Subcutaneous abdominal adipose tissue (tissue), 5 donors: ENCODE measurements around the gene CYP27A1.

Experiments used
- H3K27ac ChIP-seq: one replicate; pipeline ENCODE4 v1.7.0; 2013; ENCODE audit warnings: low read depth, mild to moderate bottlenecking, inconsistent platforms, low read length, moderate library complexity
- H3K27me3 ChIP-seq, 5 donors: one replicate each; pipeline ENCODE4 v1.7.0; 2013; ENCODE audit warnings: low read length in 5 of 5, inconsistent platforms in 1 of 5; ENCODE audit not compliant: control insufficient read depth in 5 of 5, insufficient read depth in 4 of 5
- H3K36me3 ChIP-seq, 5 donors: one replicate each; pipeline ENCODE4 v1.7.0; 2013; ENCODE audit warnings: low read length in 5 of 5; ENCODE audit not compliant: control insufficient read depth in 5 of 5, insufficient read depth in 5 of 5
- H3K4me1 ChIP-seq, 5 donors: one replicate each; pipeline ENCODE4 v1.7.0; 2013; ENCODE audit warnings: low read length in 5 of 5, mild to moderate bottlenecking in 3 of 5, moderate library complexity in 1 of 5; ENCODE audit not compliant: control insufficient read depth in 5 of 5, insufficient read depth in 5 of 5
- H3K4me3 ChIP-seq, 5 donors: one replicate each; pipeline ENCODE4 v1.7.0; 2013; ENCODE audit warnings: low read length in 5 of 5, low read depth in 1 of 5
- H3K9ac ChIP-seq, 5 donors: one replicate each; pipeline ENCODE4 v1.7.0; 2013; ENCODE audit warnings: low read length in 5 of 5, mild to moderate bottlenecking in 4 of 5, moderate library complexity in 3 of 5
- H3K9me3 ChIP-seq, 5 donors: one replicate each; pipeline ENCODE4 v1.7.0; 2013; ENCODE audit warnings: low read length in 5 of 5; ENCODE audit not compliant: control insufficient read depth in 5 of 5
- donor health status: healthy.
- donor health status: healthy.
- donor health status: healthy.
- donor health status: healthy.
- donor health status: healthy.

CYP27A1 gene

GRCh38 chr2:218854860-218855259 is 72.9 kb downstream of the CYP27A1 start:
- H3K9ac ChIP-seq: no peak overlapping the region
- H3K27me3 ChIP-seq: peaks cover 53 to 61% (median 58%) of the 10 kb centered on the region in 5 donors
- H3K36me3 ChIP-seq: no peaks in the 10 kb centered on the region
- no peak overlapping the region for H3K4me3 ChIP-seq
- H3K4me1 ChIP-seq: peaks cover 0 to 10% (median 5%) of the 10 kb centered on the region in 5 donors
- H3K27ac ChIP-seq: no peak overlapping the region
- no peaks in the 10 kb centered on the region for H3K9me3 ChIP-seq

- Histone ChIP-seq H3K9me3 (no peaks in the 10 kb centered on the region), H3K4me3 (no peak overlapping the region), H3K9ac (no peak overlapping the region), H3K4me1 (peaks cover 0 to 16% (median 12%) of the 10 kb centered on the region in 5 donors), H3K27ac (no peak overlapping the region), H3K27me3 (peaks cover 60 to 68% (median 62%) of the 10 kb centered on the region in 5 donors), H3K36me3 (no peaks in the 10 kb centered on the region)
These were observed 73.6 kb downstream of the CYP27A1 start for GRCh38 chr2:218855305-218856166.

GRCh38 chr2:218856167-218856895 is 74.4 kb downstream of the CYP27A1 start:
- Histone ChIP-seq H3K36me3 (no peaks in the 10 kb centered on the region), H3K27me3 (peaks cover 61 to 69% (median 63%) of the 10 kb centered on the region in 5 donors), H3K9me3 (no peaks in the 10 kb centered on the region), H3K27ac (no peak overlapping the region), H3K9ac (no peak overlapping the region), H3K4me3 (no peak overlapping the region), H3K4me1 (peaks cover 0 to 22% (median 17%) of the 10 kb centered on the region in 5 donors)

GRCh38 chr2:218856896-218857243 is 74.9 kb downstream of the CYP27A1 start:
- Histone ChIP-seq H3K27me3 (peaks cover 66 to 72% (median 66%) of the 10 kb centered on the region in 5 donors), H3K36me3 (no peaks in the 10 kb centered on the region)

GRCh38 chr2:218857371-218858137 is 75.6 kb downstream of the CYP27A1 start:
- Histone ChIP-seq H3K36me3 (no peaks in the 10 kb centered on the region), H3K27ac (no peak overlapping the region), H3K27me3 (peaks cover 68 to 75% (median 69%) of the 10 kb centered on the region in 5 donors), H3K9ac (no peak overlapping the region), H3K4me3 (no peak overlapping the region), H3K4me1 (peaks cover 0 to 22% (median 17%) of the 10 kb centered on the region in 5 donors), H3K9me3 (no peaks in the 10 kb centered on the region)

More at GRCh38 chr2:218856896-218857243, 74.9 kb downstream of the CYP27A1 start:
- H3K27ac ChIP-seq: no peak overlapping the region
- no peak overlapping the region for H3K4me3 ChIP-seq
- H3K9me3 ChIP-seq: no peaks in the 10 kb centered on the region
- peaks cover 0 to 22% (median 17%) of the 10 kb centered on the region in 5 donors for H3K4me1 ChIP-seq
- H3K9ac ChIP-seq: no peak overlapping the region

GRCh38 chr2:218858138-218858445 is 76.1 kb downstream of the CYP27A1 start:
- Histone ChIP-seq H3K9ac (no peak overlapping the region), H3K4me1 (peaks cover 0 to 22% (median 17%) of the 10 kb centered on the region in 5 donors), H3K9me3 (no peaks in the 10 kb centered on the region), H3K27me3 (peaks cover 66 to 78% (median 68%) of the 10 kb centered on the region in 5 donors), H3K4me3 (no peak overlapping the region), H3K27ac (no peak overlapping the region), H3K36me3 (no peaks in the 10 kb centered on the region)

- H3K4me1 ChIP-seq: peaks cover 0 to 22% (median 17%) of the 10 kb centered on the region in 5 donors
- H3K36me3 ChIP-seq: no peaks in the 10 kb centered on the region
- H3K27me3 ChIP-seq: peaks cover 59 to 74% (median 60%) of the 10 kb centered on the region in 5 donors
- no peaks in the 10 kb centered on the region for H3K9me3 ChIP-seq
- peak overlapping the region in 1 of 5 donors; percentile 22 for H3K4me3 ChIP-seq
- no peak overlapping the region for H3K9ac ChIP-seq
- no peak overlapping the region for H3K27ac ChIP-seq
These were observed 77.0 kb downstream of the CYP27A1 start for GRCh38 chr2:218858671-218859555.

- no peak within 1 kb of the TSS for H3K27ac ChIP-seq
- peaks cover 55 to 71% (median 62%) of the 10 kb centered on the region in 5 donors for H3K27me3 ChIP-seq
- peaks cover 0 to 22% (median 17%) of the 10 kb centered on the region in 5 donors for H3K4me1 ChIP-seq
- H3K36me3 ChIP-seq: no peaks in the 10 kb centered on the region
- H3K4me3 ChIP-seq: peak within 1 kb of the TSS in 4 of 5 donors; percentile 4 to 52 (median 30)
- H3K9me3 ChIP-seq: no peaks in the 10 kb centered on the region
- H3K9ac ChIP-seq: no peak within 1 kb of the TSS
These were observed 77.6 kb downstream of the CYP27A1 start, which contains the start of gene WNT6 for GRCh38 chr2:218859556-218859987. TSS of gene WNT6 (plus strand) at chr2:218859805. CDS start at chr2:218860038, 233 bp downstream.
